HepG2 (cell line): ENCODE data around the gene GCNT2. TPM values are rescaled to one million over a fixed set of nuclear protein-coding genes. Genes with fewer than 3 reads are reported as not detected.
A peak's percentile ranks its signal among the peaks of the same experiment; 100 is the strongest.
"Not testable (repeated sequence)": the region's sequence is repeated elsewhere in the genome, so short reads cannot be mapped to it uniquely, and the experiment has no call there.

Experiments
- ATAC-seq: fragments of 200-7000 bp; cut with Tn5 transposase; 3 replicates; pipeline ENCODE4 v1.9.1; 2020; ENCODE audit warnings: mild to moderate bottlenecking, moderate library complexity
- BruUV-seq: library from RNA; stranded (reverse); fragments of 400-500 nt; replicated peaks from 2 replicates; lab custom pipeline; 2021; lab: Mats Ljungman, UMichigan
- CTCF ChIA-PET: fragments of 300-600 bp; formaldehyde crosslinking; extraction: SDS; loops from one replicate; lab custom pipeline; 2021; ENCODE audit warnings: low total read pairs, inconsistent platforms, low intra/inter-chr PET ratio; lab: Yijun Ruan, JAX
- POLR2A ChIA-PET: fragments of 350-600 bp; sonication (Branson Sonifier 250); formaldehyde crosslinking; loops from one replicate; lab custom pipeline; 2020; ENCODE audit warnings: antibody characterized with exemption, inconsistent platforms; lab: Yijun Ruan, JAX
- DNase-seq: peaks from one replicate; pipeline ENCODE4 v3.0.0-alpha.2; 2015; ENCODE audit warnings: low spot score
- FAIRE-seq: peaks from 3 replicates; lab custom pipeline; 2011; peaks lifted over from hg19 to GRCh38; lab: Jason Lieb, UNC
- H2AFZ ChIP-seq: one replicate; pipeline ENCODE4 v1.6.1; 2011; ENCODE audit warnings: low read length, inconsistent platforms
- H3K27ac ChIP-seq: fragments of 300-600 bp; 3 replicates; pipeline ENCODE4 v1.8.0; 2011; ENCODE audit warnings: mixed run types, mild to moderate bottlenecking, mixed read lengths, low read length, inconsistent platforms; ENCODE audit not compliant: insufficient read depth; ENCODE audit errors: extremely low read length
- H3K27me3 ChIP-seq, 2 experiments: fragments of 200-600 bp in 1 of 2; 2 replicates in 1 of 2; 3 replicates in 1 of 2; pipeline versions ENCODE4 v1.6.0 to v1.8.0; 2011; ENCODE audit warnings: low read length in 2 of 2, mild to moderate bottlenecking in 2 of 2, moderate library complexity in 2 of 2, inconsistent platforms in 1 of 2; ENCODE audit not compliant: insufficient read depth in 2 of 2, control insufficient read depth in 1 of 2
- H3K36me3 ChIP-seq, 2 experiments: fragments of 200-600 bp in 1 of 2; replicated peaks in 1 of 2; 2 replicates in 1 of 2; 3 replicates in 1 of 2; pipeline versions ENCODE4 v1.5.1 to v1.8.0; 2011; ENCODE audit warnings: low read length in 2 of 2, inconsistent platforms in 1 of 2; ENCODE audit not compliant: insufficient read depth in 2 of 2, control insufficient read depth in 1 of 2
- H3K4me1 ChIP-seq: 2 replicates; pipeline ENCODE4 v1.5.1; 2012; ENCODE audit warnings: low read length, inconsistent platforms; ENCODE audit not compliant: insufficient read depth
- H3K4me2 ChIP-seq: 2 replicates; pipeline ENCODE4 v1.6.0; 2011; ENCODE audit warnings: low read depth, low read length, inconsistent platforms
- H3K4me3 ChIP-seq, 3 experiments: fragments of 200-600 bp in 1 of 3; sonication (generic), shearing (Covaris generic) in 1 of 3; replicated peaks in 1 of 3; 2 replicates each; pipeline ENCODE4 v1.5.1; 2011 to 2016; ENCODE audit warnings: low read length in 3 of 3, inconsistent platforms in 2 of 3, low read depth in 2 of 3, mild to moderate bottlenecking in 2 of 3, control low read depth in 1 of 3, mixed read lengths in 1 of 3; ENCODE audit not compliant: insufficient read depth in 1 of 3
- H3K79me2 ChIP-seq: one replicate; pipeline ENCODE4 v1.6.1; 2011; ENCODE audit warnings: low read length, inconsistent platforms; ENCODE audit not compliant: insufficient read depth
- H3K9ac ChIP-seq: 2 replicates; pipeline ENCODE4 v1.6.0; 2011; ENCODE audit warnings: mild to moderate bottlenecking, low read depth, low read length, inconsistent platforms; ENCODE audit not compliant: insufficient read depth
- H3K9me3 ChIP-seq: 2 replicates; pipeline ENCODE4 v1.5.1; 2012; ENCODE audit warnings: mild to moderate bottlenecking, low read length
- H4K20me1 ChIP-seq: 2 replicates; pipeline ENCODE4 v1.6.0; 2011; ENCODE audit warnings: inconsistent platforms, mild to moderate bottlenecking, low read length, moderate library complexity; ENCODE audit not compliant: insufficient read depth
- NFYB ChIP-seq: sonication (generic); formaldehyde crosslinking; IDR thresholded peaks from 2 replicates; pipeline ENCODE4 v1.4.0; 2020; ENCODE audit warnings: missing genetic modification reagents
- PAWR ChIP-seq: sonication (generic); formaldehyde crosslinking; IDR thresholded peaks from 2 replicates; pipeline ENCODE4 v1.4.0; 2020; ENCODE audit warnings: missing genetic modification reagents, mild to moderate bottlenecking, borderline replicate concordance
- SNAI1 ChIP-seq: sonication (generic); formaldehyde crosslinking; IDR thresholded peaks from 2 replicates; pipeline ENCODE4 v1.5.0; 2020; ENCODE audit warnings: mild to moderate bottlenecking, missing genetic modification reagents, borderline replicate concordance
- WGBS: methylation state at CpG from one replicate; pipeline ENCODE4 v1.1.6; 2017; ENCODE audit warnings: low lambda C conversion rate; 5-methylcytosine and 5-hydroxymethylcytosine counted together
- in situ Hi-C: cut with HindIII; loops from 2 replicates; pipeline ENCODE4 v1.10.0; 2017; ENCODE audit warnings: low pct_unique_long_range_greater_than_20kb; ENCODE audit not compliant: extremely low pct_ligation_motif_present
- intact Hi-C: fragments of 100-400 bp; cut with micrococcal nuclease; formaldehyde crosslinking; loops from one replicate; pipeline ENCODE4 v1.10.0; 2022; ENCODE audit not compliant: unreplicated experiment
- polyA plus RNA-seq, 8 experiments: library from polyadenylated mRNA; depleted of rRNA in 3 of 8; stranded (reverse) in 7 of 8; unstranded in 1 of 8; fragments of >200 nt; fragmentation: Illumina TruSeq in 4 of 8; extraction: Trizol in 4 of 8; gene quantifications; 2 replicates each; pipeline versions ENCODE4 v1.2.1 to v1.2.3, GENCODE V29; 2011 to 2016; ENCODE audit warnings: low read depth in 4 of 8, missing spikeins in 1 of 8, mixed read lengths in 1 of 8; ENCODE audit not compliant: insufficient read depth in 1 of 8
- total RNA-seq, 5 experiments: library from RNA; depleted of rRNA; stranded (reverse); fragments of >200 nt; fragmentation: Illumina TruSeq; extraction: Trizol; gene quantifications; 2 replicates each; pipeline ENCODE4 v1.2.3, GENCODE V29; 2016; ENCODE audit warnings: low read depth in 1 of 5

The GCNT2 gene
- total and polyA plus RNA-seq, 2 of the 13 experiments (the other 11 are each of a cell fraction or from before 2014, with no cell fraction given) = 11.8 to 31.9 TPM

- Histone ChIP-seq H3K4me1 (peaks cover 14% of the 10 kb centered on the region), H4K20me1 (peaks cover 42% of the 10 kb centered on the region)
- intact Hi-C loops, POLR2A ChIA-PET, BruUV-seq, in situ Hi-C loops, CTCF ChIA-PET, DNase-seq, FAIRE-seq, H2AFZ ChIP-seq, H3K4me3 ChIP-seq, H3K79me2 ChIP-seq, H3K27ac ChIP-seq, H3K36me3 ChIP-seq, H3K9me3 ChIP-seq, H3K4me2 ChIP-seq, ATAC-seq, H3K9ac ChIP-seq, H3K27me3 ChIP-seq: not testable (repeated sequence)
- peak; percentile 42; the same call in 1 of the 2 replicates for TF ChIP-seq NFYB (CRISPR knock-in tag)
- 98% methylated on average over 3 of the region's 3 CpGs for WGBS
These were observed 95.1 kb downstream of the GCNT2 start for GRCh38 chr6:10616266-10616665.

GRCh38 chr6:10617008-10617696, 96.0 kb downstream of the GCNT2 start:
- in situ Hi-C loops = no loop called here
- ATAC-seq (no peak), FAIRE-seq (no peak), DNase-seq (no peak)
- Histone ChIP-seq H3K27me3 (no peaks in the 10 kb centered on the region; a peak in 1 of 5 replicates), H3K4me1 (peaks cover 14% of the 10 kb centered on the region), H4K20me1 (peaks cover 42% of the 10 kb centered on the region), H3K9me3 (no peaks in the 10 kb centered on the region), H3K4me3 (no peak overlapping the region), H3K36me3 (peaks cover 5 to 7% of the 10 kb centered on the region in 2 experiments; a peak in 2 of 5 replicates), H3K79me2 (no peaks in the 10 kb centered on the region), H3K27ac (no peak overlapping the region), H3K9ac (no peak overlapping the region), H3K4me2 (no peak overlapping the region), H2AFZ (no peak overlapping the region)
- BruUV-seq = no TSS peak
- 97% methylated on average over 42 of the region's 42 CpGs for WGBS
- ChIA-PET CTCF (no interaction called here), POLR2A (no interaction called here)
- intact Hi-C loops = no loop called here
- TF ChIP-seq PAWR (CRISPR knock-in tag) (no peak), SNAI1 (CRISPR knock-in tag) (no peak)
